ENCODE results near the gene FAF1. TPM values are rescaled to one million over a fixed set of nuclear protein-coding genes. Genes with fewer than 3 reads are reported as not detected.
A peak's percentile ranks its signal among the peaks of the same experiment; 100 is the strongest.

FAF1 gene
- total and polyA plus RNA-seq, 7 donors = 27.5 to 59.3 (median 53.9) TPM

GRCh38 chr1:50982611-50983010, 22.5 kb upstream of the FAF1 start:
- intact Hi-C loops (cut with DNase I) = no loop called here
- DNase-seq = no peak
- no peaks in the 10 kb centered on the region for H3K27me3 ChIP-seq
- 90 to 96% methylated on average over 3 of the region's 3 CpGs for WGBS, 2 donors
- H3K27ac ChIP-seq = peak overlapping the region; percentile 50 to 98 (median 95)
- no peaks in the 10 kb centered on the region for H3K9me3 ChIP-seq
- no peak for TF ChIP-seq POLR2A (IDR thresholded peaks at IDR 0.05)
- TF ChIP-seq POLR2AphosphoS5 (IDR thresholded peaks at IDR 0.05) = no peak
- no peak for TF ChIP-seq EP300 (IDR thresholded peaks at IDR 0.05)
- TF ChIP-seq CTCF (IDR thresholded peaks at IDR 0.05) = no peak
- H3K4me3 ChIP-seq = no peak overlapping the region
- H3K4me1 ChIP-seq = peaks cover 0 to 18% (median 0%) of the 10 kb centered on the region in 4 donors
- H3K36me3 ChIP-seq = no peaks in the 10 kb centered on the region

- DNase-seq = no peak
- Histone ChIP-seq H3K27ac (peak overlapping the region; percentile 50 to 98 (median 95)), H3K36me3 (no peaks in the 10 kb centered on the region), H3K9me3 (no peaks in the 10 kb centered on the region), H3K4me1 (peaks cover 0 to 19% (median 1%) of the 10 kb centered on the region in 4 donors), H3K27me3 (no peaks in the 10 kb centered on the region), H3K4me3 (peak overlapping the region in 2 of 4 donors; percentile 5 to 14)
- intact Hi-C loops (cut with DNase I) = no loop called here
- TF ChIP-seq EP300 (IDR thresholded peaks at IDR 0.05) (no peak), POLR2AphosphoS5 (IDR thresholded peaks at IDR 0.05) (no peak), POLR2A (IDR thresholded peaks at IDR 0.05) (no peak), CTCF (IDR thresholded peaks at IDR 0.05) (no peak)
- WGBS, 2 donors = 92 to 93% methylated on average over 1 of the region's 1 CpG
Observed at GRCh38 chr1:50981741-50982140, 21.7 kb upstream of the FAF1 start.

- no peak overlapping the region for H3K4me3 ChIP-seq
- intact Hi-C loops (cut with DNase I) = no loop called here
- TF ChIP-seq POLR2A (IDR thresholded peaks at IDR 0.05) = no peak
- TF ChIP-seq POLR2AphosphoS5 (IDR thresholded peaks at IDR 0.05) = no peak
- no peak for TF ChIP-seq EP300 (IDR thresholded peaks at IDR 0.05)
- TF ChIP-seq CTCF (IDR thresholded peaks at IDR 0.05) = no peak
- H3K27me3 ChIP-seq = no peaks in the 10 kb centered on the region
- H3K9me3 ChIP-seq = no peaks in the 10 kb centered on the region
- peak overlapping the region; percentile 93 to 99 (median 98) for H3K27ac ChIP-seq
- peaks cover 0 to 31% (median 4%) of the 10 kb centered on the region in 4 donors for H3K4me1 ChIP-seq
- no peaks in the 10 kb centered on the region for H3K36me3 ChIP-seq
- no peak for DNase-seq
Observed at GRCh38 chr1:50980505-50980904, 20.4 kb upstream of the FAF1 start.

GRCh38 chr1:50979937-50980336, 19.9 kb upstream of the FAF1 start:
- Histone ChIP-seq H3K4me3 (peak overlapping the region in 2 of 4 donors; percentile 68 to 96), H3K9me3 (no peaks in the 10 kb centered on the region), H3K27ac (peak overlapping the region; percentile 93 to 99 (median 98)), H3K27me3 (no peaks in the 10 kb centered on the region), H3K36me3 (no peaks in the 10 kb centered on the region), H3K4me1 (peaks cover 0 to 31% (median 4%) of the 10 kb centered on the region in 4 donors)
- intact Hi-C loops (cut with DNase I) = loop anchor here (10.0 kb wide), 1 partner anchor 535 kb away; the partner anchor contains the start of gene EPS15
- TF ChIP-seq POLR2AphosphoS5 (IDR thresholded peaks at IDR 0.05) = no peak
- TF ChIP-seq CTCF (IDR thresholded peaks at IDR 0.05) = no peak
- no peak for TF ChIP-seq EP300 (IDR thresholded peaks at IDR 0.05)
- no peak for TF ChIP-seq POLR2A (IDR thresholded peaks at IDR 0.05)
- 83 to 97% methylated on average over 1 of the region's 1 CpG for WGBS, 2 donors
- no peak for DNase-seq
